Uterus (tissue), 4 donors: ENCODE data around the gene FGG. TPM values are rescaled to one million over a fixed set of nuclear protein-coding genes. Genes with fewer than 3 reads are reported as not detected.

ENCODE experiments used
- DNase-seq, 2 donors: peaks; one replicate each; pipeline ENCODE4 v3.0.0-alpha.2; 2019 to 2020
- H3K27ac ChIP-seq, 2 donors: fragments of 200-600 bp; sonication (generic); 1 replicate in 1 of 2; 2 replicates in 1 of 2; pipeline ENCODE4 v1.5.1; 2016 to 2018
- H3K27me3 ChIP-seq, 2 donors: fragments of 200-600 bp; sonication (generic); one replicate each; pipeline ENCODE4 v1.5.1; 2018 to 2019; ENCODE audit warnings: control low read depth in 1 of 2
- H3K36me3 ChIP-seq, 2 donors: fragments of 200-600 bp; sonication (generic); one replicate each; pipeline ENCODE4 v1.5.1; 2019; ENCODE audit warnings: control low read depth in 1 of 2
- H3K4me1 ChIP-seq, 2 donors: fragments of 200-600 bp; sonication (generic); one replicate each; pipeline ENCODE4 v1.5.1; 2018 to 2019; ENCODE audit warnings: control low read depth in 1 of 2
- H3K4me3 ChIP-seq, 2 donors: fragments of 200-600 bp; sonication (generic); 1 replicate in 1 of 2; 2 replicates in 1 of 2; pipeline ENCODE4 v1.5.1; 2018 to 2019; ENCODE audit warnings: mild to moderate bottlenecking in 1 of 2
- H3K9me3 ChIP-seq, 2 donors: fragments of 200-600 bp; sonication (generic); one replicate each; pipeline ENCODE4 v1.5.1; 2019; ENCODE audit warnings: control low read depth in 1 of 2
- POLR2A ChIP-seq, 2 donors: fragments of 450-650 bp; IDR thresholded peaks; one replicate each; pipeline ENCODE4 v1.6.1; 2016; ENCODE audit warnings: antibody characterized with exemption in 2 of 2, mild to moderate bottlenecking in 1 of 2, moderate library complexity in 1 of 2
- intact Hi-C: fragments of 100-400 bp; cut with DNase I; formaldehyde crosslinking; loops from one replicate; pipeline ENCODE4 v1.15.1; 2023; ENCODE audit warnings: low total_unique reads
- total RNA-seq, 4 donors: library from RNA; depleted of rRNA in 3 of 4; stranded (reverse); fragments of >200 nt in 3 of 4; gene quantifications; one replicate each; pipeline versions ENCODE4 v1.1.0 to v1.2.4, GENCODE V29; 2014 to 2023
- TF ChIP-seq, protein P1 (sequence below), 4 experiments: fragments of 200-600 bp in 2 of 4; fragments of 450-650 bp in 2 of 4; sonication (generic) in 2 of 4; IDR thresholded peaks; one replicate each; pipeline ENCODE4 v1.5.1; 2016 to 2019; ENCODE audit warnings: antibody characterized with exemption in 4 of 4, mild to moderate bottlenecking in 2 of 4, moderate library complexity in 1 of 4
- donor health status: DM: yes; HTN: yes; CAD: no.

FGG gene
- total RNA-seq, 4 donors from 2014 or later, result 0.61 TPM; not detected in 3

- H3K36me3 ChIP-seq, result no peaks in the 10 kb centered on the region
- no peak overlapping the region for H3K4me3 ChIP-seq
- H3K27me3 ChIP-seq, result peaks cover 0 to under 1% of the 10 kb centered on the region in 2 donors
- H3K9me3 ChIP-seq, result no peaks in the 10 kb centered on the region
- intact Hi-C loops, result no loop called here
- no peaks in the 10 kb centered on the region for H3K4me1 ChIP-seq
- TF ChIP-seq POLR2A (IDR thresholded peaks at IDR 0.05), result no peak
- TF ChIP-seq, protein P1, sequence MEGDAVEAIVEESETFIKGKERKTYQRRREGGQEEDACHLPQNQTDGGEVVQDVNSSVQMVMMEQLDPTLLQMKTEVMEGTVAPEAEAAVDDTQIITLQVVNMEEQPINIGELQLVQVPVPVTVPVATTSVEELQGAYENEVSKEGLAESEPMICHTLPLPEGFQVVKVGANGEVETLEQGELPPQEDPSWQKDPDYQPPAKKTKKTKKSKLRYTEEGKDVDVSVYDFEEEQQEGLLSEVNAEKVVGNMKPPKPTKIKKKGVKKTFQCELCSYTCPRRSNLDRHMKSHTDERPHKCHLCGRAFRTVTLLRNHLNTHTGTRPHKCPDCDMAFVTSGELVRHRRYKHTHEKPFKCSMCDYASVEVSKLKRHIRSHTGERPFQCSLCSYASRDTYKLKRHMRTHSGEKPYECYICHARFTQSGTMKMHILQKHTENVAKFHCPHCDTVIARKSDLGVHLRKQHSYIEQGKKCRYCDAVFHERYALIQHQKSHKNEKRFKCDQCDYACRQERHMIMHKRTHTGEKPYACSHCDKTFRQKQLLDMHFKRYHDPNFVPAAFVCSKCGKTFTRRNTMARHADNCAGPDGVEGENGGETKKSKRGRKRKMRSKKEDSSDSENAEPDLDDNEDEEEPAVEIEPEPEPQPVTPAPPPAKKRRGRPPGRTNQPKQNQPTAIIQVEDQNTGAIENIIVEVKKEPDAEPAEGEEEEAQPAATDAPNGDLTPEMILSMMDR (IDR thresholded peaks at IDR 0.05), result no peak
- DNase-seq, result no peak
- H3K27ac ChIP-seq, result no peak overlapping the region
Observed at GRCh38 chr4:154615211-154615610, 2.8 kb upstream of the FGG start.

DNA sequence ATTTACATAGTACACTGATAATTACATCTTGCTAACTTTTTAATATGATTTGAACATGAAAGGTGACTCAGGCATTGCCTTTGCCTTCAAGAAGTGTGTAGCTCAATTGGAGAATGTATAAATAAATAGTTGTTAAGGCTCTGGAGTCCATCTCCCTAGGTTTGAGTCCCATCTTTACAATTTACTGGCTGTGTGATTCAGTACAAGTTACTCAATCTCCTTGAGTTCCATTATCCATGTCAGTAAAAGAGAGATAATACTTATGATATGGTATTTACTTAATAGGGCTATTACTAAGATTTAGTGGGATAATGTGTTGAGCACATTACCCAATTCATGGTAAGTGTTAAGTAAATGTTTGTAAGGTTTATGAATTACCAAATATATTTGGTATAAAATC is 1.9 kb upstream of the FGG start:
- H3K27me3 ChIP-seq, result peaks cover 0 to 5% of the 10 kb centered on the region in 2 donors
- no peak overlapping the region for H3K4me3 ChIP-seq
- H3K9me3 ChIP-seq, result no peaks in the 10 kb centered on the region
- intact Hi-C loops, result no loop called here
- TF ChIP-seq, protein P1 (IDR thresholded peaks at IDR 0.05), result no peak
- TF ChIP-seq POLR2A (IDR thresholded peaks at IDR 0.05), result no peak
- no peak overlapping the region for H3K27ac ChIP-seq
- DNase-seq, result no peak
- H3K4me1 ChIP-seq, result no peaks in the 10 kb centered on the region
- H3K36me3 ChIP-seq, result no peaks in the 10 kb centered on the region

- no peaks in the 10 kb centered on the region for H3K36me3 ChIP-seq
- no peak for TF ChIP-seq POLR2A (IDR thresholded peaks at IDR 0.05)
- TF ChIP-seq, protein P1 (IDR thresholded peaks at IDR 0.05), result no peak
- peaks cover 0 to 5% of the 10 kb centered on the region in 2 donors for H3K27me3 ChIP-seq
- DNase-seq, result no peak
- H3K4me1 ChIP-seq, result no peaks in the 10 kb centered on the region
- intact Hi-C loops, result no loop called here
- no peaks in the 10 kb centered on the region for H3K9me3 ChIP-seq
- no peak overlapping the region for H3K4me3 ChIP-seq
- no peak overlapping the region for H3K27ac ChIP-seq
Observed at GRCh38 chr4:154611833-154612232, 623 bp downstream of the FGG start.

- Histone ChIP-seq H3K4me1 (no peaks in the 10 kb centered on the region), H3K27ac (no peak overlapping the region), H3K9me3 (no peaks in the 10 kb centered on the region), H3K36me3 (no peaks in the 10 kb centered on the region), H3K27me3 (peaks cover 0 to 5% of the 10 kb centered on the region in 2 donors), H3K4me3 (no peak overlapping the region)
- no peak for TF ChIP-seq POLR2A (IDR thresholded peaks at IDR 0.05)
- TF ChIP-seq, protein P1 (IDR thresholded peaks at IDR 0.05), result no peak
- intact Hi-C loops, result no loop called here
- DNase-seq, result no peak
Observed at GRCh38 chr4:154610582-154610981, 1.9 kb downstream of the FGG start.

DNA sequence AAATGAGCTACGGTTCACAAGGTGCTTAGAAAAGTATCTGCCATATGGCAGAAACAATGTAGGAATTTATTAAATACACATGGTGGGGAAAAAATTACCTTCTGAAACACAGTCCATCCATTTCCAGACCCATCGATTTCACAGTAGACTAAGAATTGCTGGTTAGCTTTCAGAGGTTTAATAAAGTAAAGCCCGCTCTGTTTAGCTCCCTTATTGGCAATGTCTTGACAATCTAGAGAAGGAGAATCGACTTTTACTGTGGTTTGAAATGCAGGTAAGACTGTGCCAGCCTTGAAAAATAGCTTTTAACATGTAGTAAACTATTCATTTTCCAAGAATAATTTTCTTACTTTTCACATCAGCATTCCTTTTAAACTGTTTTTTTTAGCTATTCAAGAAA is 2.9 kb downstream of the FGG start:
- Histone ChIP-seq H3K9me3 (no peaks in the 10 kb centered on the region), H3K4me3 (no peak overlapping the region), H3K27me3 (peaks cover 0 to 5% of the 10 kb centered on the region in 2 donors), H3K27ac (no peak overlapping the region), H3K36me3 (no peaks in the 10 kb centered on the region), H3K4me1 (no peaks in the 10 kb centered on the region)
- no peak for DNase-seq
- intact Hi-C loops, result no loop called here
- no peak for TF ChIP-seq POLR2A (IDR thresholded peaks at IDR 0.05)
- TF ChIP-seq, protein P1 (IDR thresholded peaks at IDR 0.05), result no peak
